SU-DHL-6 (cell line): Measurements from ENCODE around the gene MYO19.

ENCODE experiments used
- H2AFZ ChIP-seq: fragments of 200-600 bp; sonication (generic); 2 replicates; pipeline ENCODE4 v1.6.1; 2014; ENCODE audit warnings: low read depth, mild to moderate bottlenecking, moderate library complexity, mixed read lengths, antibody characterized with exemption, low read length; ENCODE audit not compliant: severe bottlenecking
- H3F3A ChIP-seq: fragments of 200-600 bp; shearing (Covaris generic); 2 replicates; pipeline ENCODE4 v1.6.0; 2016; ENCODE audit warnings: antibody characterized with exemption, mild to moderate bottlenecking; ENCODE audit not compliant: insufficient read depth
- H3K27ac ChIP-seq: fragments of 200-600 bp; sonication (generic); 2 replicates; pipeline ENCODE4 v1.5.1; 2016; ENCODE audit warnings: low read depth, mild to moderate bottlenecking, low read length, moderate library complexity, mixed read lengths
- H3K27me3 ChIP-seq: fragments of 200-600 bp; sonication (generic), shearing (Covaris generic); 2 replicates; pipeline ENCODE4 v1.6.0; 2014; ENCODE audit warnings: mild to moderate bottlenecking, low read length
- H3K36me3 ChIP-seq: fragments of 200-600 bp; sonication (generic); 2 replicates; pipeline ENCODE4 v1.6.1; 2014; ENCODE audit warnings: mild to moderate bottlenecking, low read length, mixed read lengths
- H3K4me2 ChIP-seq: fragments of 300-600, 200-600 bp; shearing (Covaris generic), sonication (generic); 2 replicates; pipeline ENCODE4 v1.6.0; 2014; ENCODE audit warnings: low read length, low read depth, mild to moderate bottlenecking; ENCODE audit not compliant: poor library complexity, severe bottlenecking
- H3K4me3 ChIP-seq: fragments of 200-600 bp; sonication (generic); 2 replicates; pipeline ENCODE4 v1.5.1; 2014; ENCODE audit warnings: antibody characterized with exemption, low read length, mild to moderate bottlenecking, mixed read lengths; ENCODE audit not compliant: insufficient read depth, poor library complexity, severe bottlenecking
- H3K79me2 ChIP-seq: fragments of 200-600 bp; sonication (generic); 2 replicates; pipeline ENCODE4 v1.6.1; 2014; ENCODE audit warnings: mild to moderate bottlenecking, low read length, moderate library complexity; ENCODE audit not compliant: insufficient read depth
- H3K9ac ChIP-seq: fragments of 200-600 bp; sonication (generic); 2 replicates; pipeline ENCODE4 v1.7.0; 2014; ENCODE audit warnings: mild to moderate bottlenecking, low read length
- H3K9me2 ChIP-seq: fragments of 200-600 bp; sonication (generic); replicated peaks from 2 replicates; pipeline ENCODE4 v1.6.1; 2014; ENCODE audit warnings: low read length; ENCODE audit not compliant: insufficient read depth
- H3K9me3 ChIP-seq: fragments of 200-600 bp; sonication (generic); 2 replicates; pipeline ENCODE4 v1.6.1; 2014; ENCODE audit warnings: low read length, mixed read lengths; ENCODE audit not compliant: insufficient read depth
- H4K20me1 ChIP-seq: fragments of 200-600 bp; sonication (generic); 2 replicates; pipeline ENCODE4 v1.6.1; 2014; ENCODE audit warnings: low read depth, mild to moderate bottlenecking, antibody characterized with exemption, low read length, moderate library complexity, mixed read lengths
- EZH2phosphoT487 ChIP-seq: fragments of 200-600 bp; sonication (generic), shearing (Covaris generic); conservative IDR thresholded peaks from 2 replicates; pipeline ENCODE4 v1.6.1; 2018; ENCODE audit warnings: mild to moderate bottlenecking, antibody characterized with exemption, low read length, moderate library complexity, mixed read lengths
- TF ChIP-seq, protein P1 (sequence below): fragments of 200-600 bp; sonication (generic); IDR thresholded peaks from one replicate; pipeline ENCODE4 v1.5.1; 2017; ENCODE audit warnings: antibody characterized with exemption, mild to moderate bottlenecking, low read length, moderate library complexity; ENCODE audit not compliant: insufficient read depth, poor library complexity, severe bottlenecking

MYO19 gene

DNA sequence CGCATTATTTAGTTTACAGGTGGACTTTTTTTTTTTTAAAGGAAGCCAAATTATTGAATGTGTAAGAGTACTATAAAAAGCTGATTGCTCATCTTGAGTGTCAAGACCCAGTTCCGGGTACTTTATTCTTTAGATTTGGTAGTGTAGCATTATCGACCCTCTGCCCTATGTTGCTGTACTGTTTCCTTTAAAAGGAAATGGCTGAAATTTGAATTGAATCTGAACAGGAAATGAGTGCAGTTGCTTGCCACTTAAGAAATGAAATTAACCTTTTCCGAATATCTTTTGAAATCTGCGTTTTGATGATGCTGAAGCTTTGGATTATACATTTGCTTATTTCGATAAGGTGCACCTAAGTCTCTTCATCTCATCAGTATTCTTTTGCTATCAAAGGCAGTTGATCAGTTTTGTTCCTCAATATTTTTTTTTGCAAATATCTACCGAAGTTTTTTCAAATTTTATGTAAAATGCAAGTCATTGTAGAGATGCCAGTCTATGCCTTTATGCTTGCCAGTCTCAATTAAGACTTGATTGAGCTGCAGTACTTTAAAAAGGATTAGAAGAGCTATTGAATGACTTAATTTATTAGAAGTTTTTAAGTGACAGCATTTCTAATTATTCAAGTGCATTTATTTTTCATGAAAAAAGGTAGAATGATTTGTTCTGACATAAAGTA, 11.9 kb upstream of the MYO19 start:
- Histone ChIP-seq H3K9ac (peak overlapping the region; percentile 99), H3K4me2 (peak overlapping the region; percentile 94), H3K27me3 (no peaks in the 10 kb centered on the region), H3K36me3 (peaks cover 14% of the 10 kb centered on the region; the same call in 1 of the 2 replicates), H3K9me2 (no peaks in the 10 kb centered on the region), H3K79me2 (peaks cover 77% of the 10 kb centered on the region), H3F3A (peaks cover 55% of the 10 kb centered on the region), H4K20me1 (peaks cover 18% of the 10 kb centered on the region; the same call in 1 of the 2 replicates), H3K9me3 (no peaks in the 10 kb centered on the region), H2AFZ (no peak overlapping the region), H3K4me3 (peak overlapping the region; percentile 60), H3K27ac (peak overlapping the region; percentile 85)
- TF ChIP-seq, protein P1, sequence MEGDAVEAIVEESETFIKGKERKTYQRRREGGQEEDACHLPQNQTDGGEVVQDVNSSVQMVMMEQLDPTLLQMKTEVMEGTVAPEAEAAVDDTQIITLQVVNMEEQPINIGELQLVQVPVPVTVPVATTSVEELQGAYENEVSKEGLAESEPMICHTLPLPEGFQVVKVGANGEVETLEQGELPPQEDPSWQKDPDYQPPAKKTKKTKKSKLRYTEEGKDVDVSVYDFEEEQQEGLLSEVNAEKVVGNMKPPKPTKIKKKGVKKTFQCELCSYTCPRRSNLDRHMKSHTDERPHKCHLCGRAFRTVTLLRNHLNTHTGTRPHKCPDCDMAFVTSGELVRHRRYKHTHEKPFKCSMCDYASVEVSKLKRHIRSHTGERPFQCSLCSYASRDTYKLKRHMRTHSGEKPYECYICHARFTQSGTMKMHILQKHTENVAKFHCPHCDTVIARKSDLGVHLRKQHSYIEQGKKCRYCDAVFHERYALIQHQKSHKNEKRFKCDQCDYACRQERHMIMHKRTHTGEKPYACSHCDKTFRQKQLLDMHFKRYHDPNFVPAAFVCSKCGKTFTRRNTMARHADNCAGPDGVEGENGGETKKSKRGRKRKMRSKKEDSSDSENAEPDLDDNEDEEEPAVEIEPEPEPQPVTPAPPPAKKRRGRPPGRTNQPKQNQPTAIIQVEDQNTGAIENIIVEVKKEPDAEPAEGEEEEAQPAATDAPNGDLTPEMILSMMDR, result no peak
- no peak for TF ChIP-seq EZH2phosphoT487

DNA sequence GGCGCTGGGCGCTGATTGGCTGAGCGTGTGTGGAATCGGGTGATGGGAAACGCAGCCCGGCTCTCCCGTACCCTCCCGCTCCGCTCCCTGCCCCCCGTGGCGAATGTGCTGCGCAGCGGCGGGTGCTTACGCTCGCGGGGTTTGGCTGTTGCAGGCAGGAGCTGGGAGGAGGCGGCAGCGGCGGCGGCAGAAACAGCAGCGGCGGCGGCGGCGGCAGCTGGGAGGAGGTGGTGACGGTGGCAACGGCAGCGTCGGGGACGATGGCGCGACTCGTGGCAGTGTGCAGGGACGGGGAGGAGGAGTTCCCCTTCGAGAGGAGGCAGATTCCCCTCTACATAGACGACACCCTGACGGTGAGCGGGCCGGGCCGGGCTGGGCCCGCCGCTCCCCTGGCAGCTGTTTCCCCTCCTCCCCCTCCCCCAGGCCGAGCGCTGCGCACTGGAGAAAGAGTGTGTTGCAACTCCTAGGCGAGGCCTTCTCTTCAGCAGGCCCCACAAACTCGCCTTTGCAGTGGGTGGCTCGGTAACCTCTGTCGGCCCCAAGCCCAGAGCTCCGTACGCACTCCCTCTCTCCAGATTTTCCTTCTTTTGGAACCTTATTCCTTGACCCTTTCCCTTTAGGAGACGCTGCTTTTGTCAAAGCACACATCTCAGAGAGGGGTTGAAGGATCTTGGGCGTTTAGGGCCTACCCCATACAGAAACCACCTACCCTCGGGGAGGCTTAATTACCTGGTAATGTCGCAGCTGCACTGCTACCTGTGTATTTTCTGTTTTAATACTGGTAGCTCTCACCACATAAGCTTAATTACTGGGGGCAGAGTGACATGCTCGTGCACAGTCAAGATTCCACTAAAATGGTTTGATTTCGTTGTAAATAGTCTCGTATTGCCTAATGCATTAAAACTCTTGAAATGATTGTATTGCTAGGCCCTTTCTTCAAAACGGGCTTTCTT, 11.1 kb upstream of the MYO19 start:
- no peaks in the 10 kb centered on the region for H3K27me3 ChIP-seq
- H3K4me2 ChIP-seq, result peak overlapping the region; percentile 94
- H3K9ac ChIP-seq, result peak overlapping the region; percentile 99
- no peaks in the 10 kb centered on the region for H3K9me3 ChIP-seq
- H3K4me3 ChIP-seq, result peak overlapping the region; percentile 60
- H3K27ac ChIP-seq, result peak overlapping the region; percentile 85
- peaks cover 12% of the 10 kb centered on the region; the same call in 1 of the 2 replicates for H4K20me1 ChIP-seq
- H3K79me2 ChIP-seq, result peaks cover 69% of the 10 kb centered on the region
- H3K36me3 ChIP-seq, result peaks cover 14% of the 10 kb centered on the region; the same call in 1 of the 2 replicates
- no peak overlapping the region for H2AFZ ChIP-seq
- no peaks in the 10 kb centered on the region for H3K9me2 ChIP-seq
- TF ChIP-seq, protein P1, result no peak
- no peak for TF ChIP-seq EZH2phosphoT487
- peaks cover 57% of the 10 kb centered on the region for H3F3A ChIP-seq

DNA sequence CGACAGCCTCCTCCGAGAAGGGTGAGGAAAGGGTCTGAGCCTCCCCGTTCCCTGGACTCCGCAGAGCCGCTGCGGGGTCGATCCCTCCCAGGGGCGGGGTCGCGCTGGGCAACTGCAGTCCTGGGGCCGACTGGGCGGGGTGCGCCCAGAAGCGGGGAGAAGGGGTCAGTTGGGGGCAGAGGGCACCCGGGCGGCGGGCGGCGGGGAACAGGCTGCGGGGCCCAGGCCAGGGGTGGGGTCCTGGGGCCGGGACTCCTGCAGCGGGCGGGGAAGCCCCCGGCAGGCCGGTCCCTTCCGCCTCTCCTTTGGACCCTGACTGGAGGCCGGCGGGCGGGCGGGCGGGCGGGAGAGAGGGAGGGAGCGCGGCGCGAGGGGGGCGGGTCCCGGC, 10.4 kb upstream of the MYO19 start:
- Histone ChIP-seq H3K79me2 (peaks cover 63% of the 10 kb centered on the region), H3K27me3 (no peaks in the 10 kb centered on the region), H3K9me2 (no peaks in the 10 kb centered on the region), H3K9ac (peak overlapping the region; percentile 99), H3K27ac (peak overlapping the region; percentile 92), H4K20me1 (peaks cover 11% of the 10 kb centered on the region; the same call in 1 of the 2 replicates), H3K36me3 (peaks cover 14% of the 10 kb centered on the region; the same call in 1 of the 2 replicates), H3F3A (peaks cover 53% of the 10 kb centered on the region), H3K4me3 (peak overlapping the region; percentile 87), H3K4me2 (peak overlapping the region; percentile 49), H2AFZ (peak overlapping the region; percentile 51), H3K9me3 (no peaks in the 10 kb centered on the region)
- TF ChIP-seq, protein P1, result no peak
- TF ChIP-seq EZH2phosphoT487, result no peak
